GM20000 (cell line): ENCODE measurements around the gene LUZP2.

ENCODE experiments used
- DNase-seq: peaks from one replicate; pipeline ENCODE4 v3.0.0; 2012; ENCODE audit warnings: low spot score
- CTCF ChIP-seq: IDR thresholded peaks from 2 replicates; pipeline ENCODE4 v1.5.1; 2012; ENCODE audit warnings: mild to moderate bottlenecking, control low read depth; ENCODE audit errors: extremely low read depth, missing control alignments

The LUZP2 gene

GRCh38 chr11:24642648-24643047 lies 145.8 kb downstream of the LUZP2 start:
- no peak for TF ChIP-seq CTCF
- DNase-seq = no peak

GRCh38 chr11:24645563-24645962 lies 148.7 kb downstream of the LUZP2 start:
- no peak for DNase-seq
- no peak for TF ChIP-seq CTCF

- DNase-seq = no peak
- no peak for TF ChIP-seq CTCF
These were observed 155.0 kb downstream of the LUZP2 start for GRCh38 chr11:24651873-24652272.

- DNase-seq = no peak
- no peak for TF ChIP-seq CTCF
These were observed 157.0 kb downstream of the LUZP2 start for GRCh38 chr11:24653901-24654300.

- DNase-seq = no peak
- TF ChIP-seq CTCF = no peak
These were observed 164.5 kb downstream of the LUZP2 start for GRCh38 chr11:24661331-24661730.

GRCh38 chr11:24664399-24664798 lies 167.5 kb downstream of the LUZP2 start:
- no peak for TF ChIP-seq CTCF
- DNase-seq = no peak

GRCh38 chr11:24667353-24667968 lies 170.6 kb downstream of the LUZP2 start:
- no peak for DNase-seq
- no peak for TF ChIP-seq CTCF
